ENCODE data around the gene PKDCC. TPM values are rescaled to one million over a fixed set of nuclear protein-coding genes. Genes with fewer than 3 reads are reported as not detected.

The PKDCC gene
- 12.3 and 15.6 TPM in 2 replicates for total RNA-seq

GRCh38 chr2:42047488-42048298 is at the start of gene PKDCC:
PKDCC (plus strand) TSS chr2:42048021; CDS start chr2:42048200, 179 bp downstream.

Other genes starting within 250 kb of the PKDCC start
- gene EML4, start 121.3 kb downstream of the PKDCC start, total RNA-seq, result 30.9 and 44.2 TPM in 2 replicates